HUDEP-2 (cell line): ENCODE results near the gene MYOM1.

Experiments used
- DNase-seq, 76 experiments: peaks; one replicate each; lab custom pipeline; 2025; ENCODE audit not compliant: unreplicated experiment in 76 of 76; lab: John Stamatoyannopoulos, UW

The MYOM1 gene

GRCh38 chr18:3190610-3191009, 29.2 kb downstream of the MYOM1 start:
- no peak for DNase-seq

DNA sequence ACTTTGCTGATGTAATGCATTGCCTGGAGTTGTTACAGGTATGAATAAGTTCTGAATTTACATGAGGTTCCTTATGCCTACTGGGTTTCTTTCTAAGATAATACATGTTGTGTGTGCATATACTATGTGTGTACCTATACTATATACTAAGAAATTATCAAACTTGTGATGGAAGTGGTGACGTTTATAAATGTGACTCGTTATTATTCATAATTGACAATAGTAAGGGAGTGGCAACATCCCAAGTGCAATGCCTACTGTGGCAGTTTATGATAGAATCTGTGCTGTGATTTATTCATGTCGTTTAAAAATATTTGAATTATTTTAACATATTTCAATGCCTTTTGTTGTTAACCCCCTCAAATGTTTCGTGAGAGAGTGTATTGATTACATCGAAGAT, 29.9 kb downstream of the MYOM1 start:
- no peak for DNase-seq

- peak in 7 of 76 experiments; percentile 1 to 14 (median 12) for DNase-seq
These were observed 32.8 kb downstream of the MYOM1 start for GRCh38 chr18:3186678-3187658.

GRCh38 chr18:3184275-3184963, 35.3 kb downstream of the MYOM1 start:
- DNase-seq: no peak

- DNase-seq: no peak
These were observed 36.6 kb downstream of the MYOM1 start for GRCh38 chr18:3183103-3183717.

GRCh38 chr18:3180325-3180724, 39.4 kb downstream of the MYOM1 start:
- DNase-seq: no peak

GRCh38 chr18:3179430-3180089, 40.2 kb downstream of the MYOM1 start:
- DNase-seq: no peak

- no peak for DNase-seq
These were observed 41.7 kb downstream of the MYOM1 start for GRCh38 chr18:3177902-3178687.

GRCh38 chr18:3175195-3175758, 44.5 kb downstream of the MYOM1 start:
- no peak for DNase-seq

GRCh38 chr18:3172097-3172496, 47.7 kb downstream of the MYOM1 start:
- no peak for DNase-seq

GRCh38 chr18:3171631-3172030, 48.1 kb downstream of the MYOM1 start:
- no peak for DNase-seq

- no peak for DNase-seq
These were observed 49.2 kb downstream of the MYOM1 start for GRCh38 chr18:3170441-3171161.

- DNase-seq: no peak
These were observed 55.4 kb downstream of the MYOM1 start for GRCh38 chr18:3164381-3164780.

GRCh38 chr18:3163968-3164367, 55.8 kb downstream of the MYOM1 start:
- no peak for DNase-seq

DNA sequence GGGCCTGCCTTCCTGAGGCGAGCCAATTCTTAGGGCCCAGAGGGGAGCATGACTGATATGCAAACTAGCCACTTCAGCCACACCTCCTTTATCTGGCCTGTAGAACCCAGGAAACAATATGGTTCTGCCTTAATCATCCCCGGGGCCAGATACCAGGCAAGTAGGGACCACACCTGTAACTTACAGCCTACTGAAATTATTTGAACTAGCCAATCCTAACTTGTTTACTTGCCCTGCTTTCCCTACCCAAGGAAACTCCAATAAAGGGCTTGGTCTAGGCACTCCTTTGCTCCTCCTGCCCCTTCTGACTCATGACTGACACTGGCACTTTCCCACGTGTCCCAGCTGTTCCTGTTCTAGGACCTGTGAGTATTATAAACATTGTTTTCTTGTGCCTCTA, 57.6 kb downstream of the MYOM1 start:
- peak in 4 of 76 experiments; percentile 2 to 29 (median 13) for DNase-seq

- DNase-seq: no peak
These were observed 59.9 kb downstream of the MYOM1 start for GRCh38 chr18:3159830-3160229.

- no peak for DNase-seq
These were observed 62.2 kb downstream of the MYOM1 start for GRCh38 chr18:3157606-3158005.

GRCh38 chr18:3157086-3157485, 62.7 kb downstream of the MYOM1 start:
- no peak for DNase-seq

DNA sequence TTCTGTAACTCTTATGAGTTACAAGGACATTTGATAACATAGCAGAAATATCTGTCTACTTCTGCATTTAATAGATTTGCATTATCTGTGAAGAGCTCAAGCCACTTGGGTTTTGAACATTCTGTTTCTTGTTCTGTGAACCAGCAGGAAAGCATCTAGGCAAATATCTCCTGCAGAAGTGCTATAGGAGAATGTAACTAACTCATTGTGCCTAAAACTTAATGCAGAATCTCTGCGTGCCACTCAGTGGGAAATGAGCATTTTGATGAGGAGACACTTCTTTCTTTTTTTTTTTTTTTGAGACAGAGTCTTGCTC, 63.5 kb downstream of the MYOM1 start:
- no peak for DNase-seq
